GM18867 (cell line): Measurements from ENCODE around the gene ADAMTS9.

Experiments used
- ATAC-seq: cut with Tn5 transposase; IDR thresholded peaks from one replicate; pipeline ENCODE4 v1.9.1; 2021; ENCODE audit warnings: mild to moderate bottlenecking, moderate library complexity; ENCODE audit not compliant: unreplicated experiment

ADAMTS9 gene

GRCh38 chr3:64687781-64688604 is at the start of gene ADAMTS9:
Gene ADAMTS9 (minus strand): TSS chr3:64688000. CDS start chr3:64687657, 343 bp downstream.
- no peak for ATAC-seq

DNA sequence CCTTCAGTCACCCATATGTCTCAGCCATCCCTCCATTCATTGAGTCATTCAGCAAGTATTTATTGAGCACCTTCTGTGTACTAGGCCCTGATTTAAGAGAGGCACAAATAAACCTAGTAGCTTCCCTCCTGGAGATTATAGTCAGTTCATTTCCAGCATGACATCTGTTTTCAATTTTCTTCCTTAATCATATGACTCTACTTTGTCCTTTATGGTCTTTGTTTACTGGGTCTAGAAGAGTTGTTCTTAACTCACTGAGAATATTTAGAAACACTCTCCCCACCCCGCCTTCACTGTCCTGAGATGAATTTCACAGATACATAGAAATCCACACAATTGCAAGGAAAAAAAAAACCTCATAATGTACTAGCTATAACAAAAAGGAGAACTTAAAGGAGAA is 44.8 kb upstream of the ADAMTS9 start:
- ATAC-seq = no peak

- ATAC-seq = no peak
Measured at GRCh38 chr3:64730681-64731080, 42.9 kb upstream of the ADAMTS9 start.

GRCh38 chr3:64728994-64729393 is 41.2 kb upstream of the ADAMTS9 start:
- no peak for ATAC-seq

DNA sequence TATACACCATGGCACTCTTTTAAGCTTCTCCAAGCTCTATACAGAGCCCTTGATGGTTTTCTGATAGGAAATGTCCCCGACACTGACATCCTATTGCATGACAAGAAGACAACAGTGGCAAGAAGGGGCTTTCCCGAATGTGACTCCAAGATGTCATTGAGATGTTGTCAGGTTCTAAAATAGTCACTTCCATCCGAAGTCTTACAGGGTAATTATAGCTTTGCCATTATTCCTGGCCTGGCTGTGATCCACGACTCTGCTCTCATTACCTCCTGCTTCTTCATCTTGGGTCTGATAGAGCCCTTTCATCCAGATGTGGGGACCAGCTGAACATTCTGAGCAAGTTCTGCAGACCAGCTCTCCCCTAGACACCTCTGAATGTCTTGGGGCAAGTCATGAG is 40.6 kb upstream of the ADAMTS9 start:
- ATAC-seq = no peak

DNA sequence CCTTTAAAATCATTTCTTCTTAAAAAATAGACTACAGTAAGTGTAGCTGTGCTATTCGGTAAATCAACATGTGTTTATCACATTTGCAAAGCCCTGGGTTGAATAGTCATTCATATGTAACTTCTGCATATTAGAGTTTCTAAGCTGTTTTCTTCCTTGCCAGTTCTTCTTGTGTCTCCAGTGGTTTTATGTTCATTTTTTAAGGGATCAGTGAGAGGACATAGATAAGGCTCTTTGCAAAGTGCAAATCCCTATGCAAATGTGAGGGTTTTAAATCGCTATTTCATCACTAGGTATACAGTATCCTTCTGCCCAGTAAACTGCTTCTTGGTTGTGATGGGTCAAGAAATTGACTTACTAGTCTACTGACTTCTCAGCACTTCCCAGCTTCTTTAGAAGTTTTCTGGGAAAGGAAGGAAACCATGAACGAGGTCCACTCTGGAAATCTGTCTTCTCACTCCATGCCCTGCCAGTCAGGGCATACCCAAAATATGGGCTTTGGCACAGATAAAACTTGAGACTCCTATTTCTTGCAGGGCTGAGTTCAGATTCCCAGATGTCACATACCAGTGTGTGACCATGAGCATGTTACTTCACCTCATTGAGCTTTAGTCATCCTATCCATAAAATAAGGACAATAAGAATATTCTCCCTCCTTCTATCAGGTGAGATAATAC is 38.8 kb upstream of the ADAMTS9 start:
- no peak for ATAC-seq

GRCh38 chr3:64718976-64719375 is 31.2 kb upstream of the ADAMTS9 start:
- ATAC-seq = no peak

- no peak for ATAC-seq
Measured at GRCh38 chr3:64717872-64718613, 30.2 kb upstream of the ADAMTS9 start.

DNA sequence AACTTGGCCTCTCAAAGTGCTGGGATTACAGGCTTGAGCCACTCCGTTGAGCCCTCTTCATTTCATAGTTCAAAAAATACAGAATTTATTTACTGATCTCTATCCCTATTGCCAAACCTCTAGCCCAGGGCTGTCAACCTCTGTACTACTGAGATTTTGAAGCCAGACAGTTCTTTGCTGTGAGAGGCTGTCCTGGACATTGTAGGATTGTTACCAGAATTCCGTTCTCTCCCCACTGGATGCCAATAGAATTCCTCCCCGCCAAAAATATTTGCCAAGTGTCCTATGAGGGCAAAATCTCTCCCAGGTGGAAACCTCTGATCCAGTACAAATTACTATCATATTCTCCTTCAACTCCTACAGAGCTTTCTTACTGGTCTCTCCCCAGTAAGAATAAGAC is 29.6 kb upstream of the ADAMTS9 start:
- no peak for ATAC-seq

DNA sequence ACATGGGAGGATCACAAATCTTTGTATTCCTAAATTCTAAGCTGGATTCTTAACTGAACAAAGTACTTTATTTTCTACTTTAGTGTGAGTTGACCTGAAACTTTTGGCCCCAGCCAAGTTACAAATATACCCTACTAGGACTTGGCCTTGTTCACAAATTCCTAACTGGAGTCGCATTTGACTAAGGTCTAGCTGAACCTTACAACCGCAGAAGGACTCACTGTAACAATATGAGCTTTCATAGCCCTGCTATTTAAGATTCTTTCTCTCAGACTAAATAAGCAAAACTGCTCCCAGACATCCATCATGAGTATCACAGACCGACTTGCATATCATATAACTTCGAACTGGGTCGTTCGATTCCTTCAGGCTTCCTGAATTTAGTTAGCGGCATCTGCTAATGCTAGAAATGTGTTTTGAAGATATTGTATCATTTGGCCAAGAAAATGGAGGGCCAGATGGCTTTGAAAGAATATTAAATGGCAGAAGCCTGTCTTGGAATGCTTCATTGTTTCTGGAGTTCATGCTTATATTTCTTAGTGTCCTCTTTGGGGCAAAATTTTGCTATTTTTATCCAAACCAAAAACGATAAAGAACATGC is 28.4 kb upstream of the ADAMTS9 start:
- no peak for ATAC-seq

- ATAC-seq = no peak
Measured at GRCh38 chr3:64715211-64715982, 27.6 kb upstream of the ADAMTS9 start.

DNA sequence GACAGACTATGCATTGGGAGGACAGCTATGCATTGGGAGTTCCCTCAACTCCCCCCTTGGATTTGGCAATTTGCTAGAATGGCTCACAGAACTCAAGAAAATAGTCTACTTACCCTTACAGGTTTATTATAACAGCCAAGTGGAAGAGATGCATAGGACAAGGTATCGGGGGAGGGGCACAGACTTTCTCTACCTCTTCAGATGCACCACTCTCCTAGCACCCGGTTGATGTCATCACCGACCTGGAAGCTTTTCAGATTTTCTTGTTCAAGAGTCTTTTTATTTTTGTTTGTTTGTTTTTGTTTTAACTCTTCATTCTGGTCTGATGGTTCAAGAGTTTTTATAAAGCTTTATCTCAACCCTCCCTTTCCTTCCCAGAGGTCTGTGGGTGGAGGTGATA is 20.7 kb upstream of the ADAMTS9 start:
- no peak for ATAC-seq

- no peak for ATAC-seq
Measured at GRCh38 chr3:64705946-64706345, 18.1 kb upstream of the ADAMTS9 start.

- no peak for ATAC-seq
Measured at GRCh38 chr3:64696896-64697295, 9.1 kb upstream of the ADAMTS9 start.

- no peak for ATAC-seq
Measured at GRCh38 chr3:64694114-64694513, 6.3 kb upstream of the ADAMTS9 start.

DNA sequence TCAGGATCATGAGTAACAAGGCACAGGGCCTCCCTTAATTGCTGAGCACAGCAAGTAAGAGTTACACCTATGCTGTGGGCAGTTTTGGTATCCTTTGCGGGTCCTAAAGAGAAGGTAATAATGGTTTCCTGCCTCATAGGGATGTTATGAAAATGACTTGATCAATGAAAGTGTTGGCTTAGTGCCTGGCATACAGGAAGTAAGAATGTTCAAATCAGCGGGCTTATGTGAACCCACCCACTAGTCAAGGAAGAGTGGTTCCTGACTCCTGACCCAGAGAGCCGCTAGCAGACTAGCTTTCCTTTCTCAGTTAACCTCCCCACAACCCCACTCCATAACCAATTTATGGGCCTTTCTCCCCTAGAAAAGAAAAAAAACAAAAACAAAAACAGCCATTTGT is 5.2 kb upstream of the ADAMTS9 start:
- no peak for ATAC-seq

GRCh38 chr3:64691051-64691450 is 3.3 kb upstream of the ADAMTS9 start:
- no peak for ATAC-seq

DNA sequence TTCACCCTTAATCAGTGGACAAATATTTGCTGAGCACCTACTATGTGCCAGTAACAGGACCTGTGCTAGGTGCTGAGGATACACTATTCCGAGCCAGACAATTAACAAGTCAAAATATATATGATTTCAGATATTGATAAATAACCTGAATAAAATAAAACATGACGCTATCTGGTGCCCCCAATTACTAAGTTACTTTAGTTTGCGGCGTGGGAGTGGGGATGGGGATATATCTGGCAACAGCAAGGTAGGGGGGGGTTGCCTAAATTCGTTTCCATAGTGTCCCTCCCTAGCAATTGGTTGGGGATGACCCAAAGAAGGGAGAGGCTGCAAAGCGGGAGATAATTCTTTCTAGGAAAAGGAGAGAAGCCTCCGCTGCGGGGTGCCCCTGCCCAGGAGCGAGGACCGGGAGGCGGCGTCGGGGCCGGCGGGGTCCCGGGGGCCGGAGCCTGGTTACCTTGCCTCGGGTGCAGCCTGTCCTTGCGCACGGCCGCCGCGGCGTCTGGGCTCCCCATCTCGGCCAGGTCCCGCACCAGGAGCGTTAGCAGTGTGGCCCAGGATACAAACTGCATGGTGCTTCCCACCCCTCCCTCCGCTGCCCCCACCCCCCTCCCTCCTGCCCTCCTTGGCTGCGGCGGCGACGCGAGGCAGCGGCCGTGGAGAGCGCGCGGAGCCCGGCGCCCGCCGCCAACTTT is 567 bp downstream of the ADAMTS9 start:
- ATAC-seq = no peak

DNA sequence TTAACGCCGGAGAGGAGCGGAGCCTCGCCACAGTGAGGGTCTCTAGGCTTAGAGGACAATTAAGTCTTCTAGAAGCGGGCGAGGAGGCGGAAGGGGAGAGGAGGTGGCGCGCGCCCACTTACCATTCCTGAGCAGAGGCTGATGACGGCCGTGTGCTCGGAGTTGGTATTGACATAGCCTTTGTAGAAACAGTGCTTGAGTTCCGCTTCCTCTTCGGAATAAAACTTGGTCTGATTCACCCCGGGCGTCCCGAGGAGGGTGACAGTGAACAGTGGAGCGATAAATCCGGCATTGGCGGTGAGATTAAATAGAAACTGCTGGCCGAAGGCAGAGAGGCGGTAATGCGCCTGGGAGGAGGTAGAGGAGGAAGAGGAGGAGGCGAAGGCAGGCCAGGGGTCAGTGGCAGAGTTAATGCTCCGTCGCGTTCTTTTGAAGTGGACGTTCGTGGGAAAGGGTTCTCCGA is 1.3 kb downstream of the ADAMTS9 start:
- ATAC-seq = no peak
